Stimulated activated CD4-positive, alpha-beta T cell treated with anti-CD3 and anti-CD28 coated beads, Interleukin-15, amount 100 ng/mL, for 1 hour (primary cell): Measurements from ENCODE around the gene CDKN2D.
A peak's percentile ranks its signal among the peaks of the same experiment; 100 is the strongest.

ENCODE experiments used
- DNase-seq, 2 donors: peaks; one replicate each; pipeline ENCODE4 v3.0.0-alpha.2; 2020; ENCODE audit warnings: low read depth in 1 of 2, low spot score in 1 of 2

CDKN2D gene

DNA sequence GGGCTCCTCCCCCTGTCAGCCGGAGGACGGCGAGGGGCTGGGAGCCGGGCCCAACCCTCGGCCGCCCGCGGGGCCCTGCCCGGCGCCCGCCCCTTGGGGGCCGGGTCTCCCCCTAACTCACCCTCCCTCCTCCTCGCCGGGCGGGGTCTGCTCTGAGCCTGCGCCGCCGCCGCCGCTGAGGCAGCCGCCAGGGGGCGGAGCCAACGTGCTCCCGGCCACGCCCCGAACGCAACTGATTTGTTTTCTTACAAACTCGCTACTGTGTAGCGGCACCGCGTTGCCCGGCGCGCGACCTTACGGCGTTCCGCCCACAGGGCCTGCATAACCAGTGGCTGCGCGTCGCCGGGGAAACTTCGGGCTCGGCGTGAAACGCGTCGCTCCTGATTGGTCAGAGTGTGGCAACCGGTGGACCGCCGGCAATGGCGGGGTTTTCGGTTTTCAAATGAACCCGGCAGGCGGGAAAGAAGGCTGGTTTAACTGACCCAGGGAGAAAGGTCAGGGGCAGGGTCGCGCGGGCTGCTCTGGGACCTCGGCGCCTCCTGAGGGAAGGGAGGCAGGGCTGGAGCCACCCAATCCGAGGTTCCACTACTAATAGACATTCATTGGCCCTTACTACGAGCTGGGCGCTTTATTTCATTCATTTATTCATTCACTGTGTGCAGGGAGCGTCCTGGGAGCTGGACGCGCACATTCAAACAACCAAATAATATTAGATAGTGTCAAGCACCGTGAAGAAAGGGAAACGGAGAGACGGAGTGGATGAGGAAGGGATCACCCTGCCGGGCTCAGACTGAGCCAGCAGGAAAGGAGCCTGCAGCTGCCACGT is at the start of gene CDKN2D:
Gene CDKN2D, minus strand, starts transcription at position 154 of the 826 bp plus-strand sequence. CDS start 326 bp downstream, outside the sequence.
- DNase-seq: peak; percentile 99 to 100

DNA sequence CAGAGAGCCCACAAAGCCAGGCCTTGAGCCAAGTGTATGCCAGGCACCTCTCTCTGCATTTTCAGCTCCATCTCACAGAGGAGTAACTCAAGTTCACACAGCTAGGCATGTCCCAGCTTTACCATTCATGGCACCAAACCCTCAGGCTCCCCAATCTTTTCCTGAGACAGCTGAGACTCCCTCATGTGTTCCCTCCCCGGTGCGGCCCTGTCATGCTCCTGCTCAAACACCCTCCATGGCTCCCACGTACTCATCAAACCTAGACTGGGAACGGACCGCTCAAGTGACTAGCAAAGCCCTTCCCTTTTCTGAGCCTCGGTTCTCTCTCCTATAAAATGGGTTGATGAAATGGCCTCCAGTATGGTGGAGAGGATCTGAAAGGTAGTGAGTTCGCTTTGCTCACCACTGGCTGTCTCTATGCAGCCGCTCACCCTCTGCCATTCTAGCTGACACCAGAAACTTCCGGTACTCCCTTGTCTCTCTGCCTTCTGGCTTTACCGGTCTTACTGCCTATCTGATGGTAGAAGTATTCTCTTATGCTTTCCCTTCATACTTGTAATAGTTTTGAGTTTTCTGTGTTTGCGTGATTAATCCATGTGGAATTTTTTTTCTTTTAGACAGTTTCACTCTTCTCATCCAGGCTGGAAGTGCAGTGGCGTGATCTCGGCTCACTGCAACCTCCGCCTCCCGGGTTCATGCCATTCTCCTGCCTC is 48.8 kb upstream of the CDKN2D start:
- DNase-seq: no peak

DNA sequence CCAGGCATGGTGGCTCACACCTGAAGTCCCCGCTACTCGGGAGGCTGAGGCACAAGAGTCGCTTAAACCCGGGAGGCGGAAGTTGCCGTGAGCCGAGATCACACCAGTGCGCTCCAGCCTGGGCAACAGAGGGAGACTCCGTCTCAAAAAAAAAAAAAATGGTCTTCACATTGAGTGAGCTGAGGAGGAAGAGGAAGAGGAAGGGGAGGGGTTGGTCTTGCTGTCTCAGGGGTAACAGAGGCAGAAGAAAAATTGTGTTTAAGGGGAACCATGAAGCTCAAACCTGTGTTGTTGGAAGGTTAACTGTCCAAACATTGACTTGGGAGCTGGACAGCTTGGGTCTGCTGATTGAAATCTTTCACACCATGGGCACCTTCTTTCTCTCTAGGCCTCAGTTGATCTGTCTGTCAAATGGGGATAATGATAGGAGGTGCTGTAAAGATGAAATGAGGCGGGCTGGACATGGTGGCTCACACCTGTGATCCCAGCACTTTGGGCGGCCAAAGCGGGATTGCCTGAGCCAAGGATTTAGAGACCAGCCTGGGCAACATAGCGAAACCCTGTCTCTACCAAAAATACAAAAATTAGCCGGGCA is 46.7 kb upstream of the CDKN2D start:
- no peak for DNase-seq

DNA sequence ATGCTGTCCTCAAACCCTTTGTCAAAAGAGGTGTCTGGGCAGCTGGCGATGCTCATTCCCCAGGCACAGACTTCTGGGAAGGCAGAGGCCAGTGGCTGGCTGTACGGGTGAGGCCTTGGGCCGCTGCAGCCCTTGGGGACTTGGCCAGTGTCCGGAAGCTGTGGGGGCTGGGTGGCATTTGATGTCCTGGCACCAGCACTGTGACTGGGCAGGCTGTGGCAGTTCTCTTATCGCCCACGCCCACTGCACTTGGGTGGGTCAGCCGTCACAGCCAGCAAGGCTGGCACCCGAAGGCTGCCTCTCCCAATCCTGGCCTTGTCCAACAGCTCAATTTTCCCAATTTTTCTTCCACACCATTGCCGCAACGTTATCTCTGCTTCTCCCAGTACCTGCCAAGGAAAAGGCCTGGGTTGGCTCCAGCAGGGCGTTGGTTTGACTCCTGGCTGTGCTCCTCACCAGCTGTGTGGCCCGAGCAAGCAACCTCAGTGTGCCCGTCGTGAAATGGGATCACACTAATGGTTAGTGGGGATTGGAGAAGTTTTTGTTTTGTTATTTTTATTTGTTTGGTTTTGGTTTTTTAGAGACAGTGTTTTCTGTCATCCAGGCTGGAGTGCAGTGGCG is 43.8 kb upstream of the CDKN2D start:
- no peak for DNase-seq

DNA sequence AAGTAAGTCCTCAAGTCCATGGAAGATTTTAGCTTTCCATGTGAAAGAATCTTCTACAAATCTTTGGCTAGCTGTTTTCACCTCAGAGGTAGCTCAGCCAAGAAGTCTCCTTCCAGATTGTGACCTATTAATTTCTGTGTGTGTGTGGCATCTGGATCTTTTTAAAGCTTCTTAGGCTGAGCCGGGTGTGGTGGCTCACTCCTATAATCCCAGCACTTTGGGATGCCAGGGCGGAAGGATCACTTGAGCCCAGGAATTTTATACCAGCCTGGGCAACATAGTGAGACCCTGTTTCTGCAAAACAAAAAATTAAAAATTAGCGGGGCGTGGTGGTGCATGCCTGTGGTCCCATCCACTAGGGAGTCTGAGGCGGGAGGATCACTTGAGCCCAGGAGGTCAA is 43.1 kb upstream of the CDKN2D start:
- DNase-seq: no peak

DNA sequence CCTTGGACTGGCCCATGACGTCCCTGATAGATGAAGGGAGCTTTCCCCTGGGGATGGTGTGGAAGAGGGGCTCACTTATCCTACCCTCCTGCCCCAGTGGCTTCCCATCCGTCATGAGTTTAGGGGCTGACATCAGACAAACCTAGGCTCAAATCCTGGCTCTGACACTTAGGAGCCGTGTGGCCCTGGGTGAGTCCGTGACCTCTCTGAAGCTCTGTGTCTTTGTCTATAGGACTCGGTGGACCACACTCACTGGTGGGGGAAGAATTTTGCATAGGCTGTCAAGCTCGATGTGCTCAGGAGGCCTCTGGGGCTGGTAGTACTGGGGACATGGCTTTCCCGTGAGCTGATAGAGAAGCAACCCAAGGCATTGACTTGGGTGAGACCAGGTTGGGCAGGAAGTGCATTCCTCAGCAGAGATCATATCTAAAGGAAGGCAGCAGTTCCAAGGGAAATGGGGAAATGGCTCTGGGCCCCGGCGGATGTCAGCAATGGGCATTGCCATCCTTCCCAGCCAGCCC is 35.7 kb upstream of the CDKN2D start:
- no peak for DNase-seq

DNA sequence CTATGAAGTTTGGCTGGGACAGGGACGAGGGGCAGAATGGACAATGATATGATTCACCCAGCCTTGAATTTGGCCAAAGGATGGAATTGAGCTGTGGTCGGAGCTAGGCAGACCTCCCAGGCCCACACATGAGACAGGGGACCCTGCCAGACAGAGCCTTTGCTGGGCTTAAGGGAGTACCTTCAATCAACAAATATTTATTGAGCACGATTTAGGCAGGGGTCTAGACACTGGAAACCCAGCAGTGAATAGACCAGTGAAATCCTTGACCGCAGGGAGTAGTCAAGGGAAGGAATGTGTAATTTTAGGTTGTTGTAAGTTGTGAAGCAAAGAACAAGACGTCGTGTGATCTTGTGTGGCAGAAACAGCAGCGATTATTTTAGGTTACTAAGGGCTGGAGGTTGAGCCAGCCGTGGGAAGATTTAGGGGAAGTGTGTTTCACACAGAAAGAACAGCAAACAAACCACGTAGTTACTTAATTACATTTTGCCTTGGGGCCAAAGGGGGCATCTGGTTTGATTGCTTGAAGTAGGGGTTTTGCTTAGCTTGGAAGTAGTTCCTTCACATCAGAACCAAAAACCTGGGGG is 35.2 kb upstream of the CDKN2D start:
- DNase-seq: no peak

DNA sequence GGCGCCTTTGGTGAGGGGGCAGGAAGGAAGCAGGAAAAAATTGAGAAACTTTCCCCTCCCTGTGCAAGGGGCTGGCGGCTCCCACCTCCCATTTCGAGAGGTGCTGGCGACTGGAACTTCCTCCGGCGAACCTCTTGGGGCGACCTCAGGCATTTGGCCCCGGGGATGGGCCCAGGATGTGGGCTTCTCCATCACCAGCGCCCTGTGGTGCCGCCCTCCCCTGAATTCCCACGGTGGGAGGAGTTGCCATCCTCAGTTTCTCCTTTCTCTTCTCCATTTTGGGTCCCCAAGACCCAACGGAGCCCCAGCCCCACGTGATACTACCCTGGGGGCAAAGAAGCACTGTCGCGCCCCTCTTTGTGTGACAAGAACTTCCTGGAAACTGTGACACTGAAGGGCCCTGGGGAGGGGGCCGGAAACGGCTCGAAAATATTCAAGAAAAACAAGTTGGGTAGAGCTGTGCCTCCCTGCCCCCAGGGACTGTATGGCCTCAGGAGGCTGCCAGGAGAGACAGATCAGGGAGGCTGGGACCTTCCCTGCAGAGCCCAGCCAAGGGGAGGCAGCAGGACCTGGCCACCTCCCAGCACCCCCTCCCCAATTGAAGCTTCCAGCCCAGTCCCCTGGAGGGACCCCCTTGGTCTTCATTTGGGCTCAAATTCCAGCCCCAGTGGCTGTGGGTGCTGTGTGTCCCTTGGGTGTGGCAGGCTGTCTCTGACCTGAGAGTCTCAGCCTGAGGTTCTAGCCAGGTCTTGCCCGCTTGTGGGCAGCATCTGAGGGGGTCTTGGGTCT is 34.5 kb upstream of the CDKN2D start:
- DNase-seq: peak; percentile 47 to 73

DNA sequence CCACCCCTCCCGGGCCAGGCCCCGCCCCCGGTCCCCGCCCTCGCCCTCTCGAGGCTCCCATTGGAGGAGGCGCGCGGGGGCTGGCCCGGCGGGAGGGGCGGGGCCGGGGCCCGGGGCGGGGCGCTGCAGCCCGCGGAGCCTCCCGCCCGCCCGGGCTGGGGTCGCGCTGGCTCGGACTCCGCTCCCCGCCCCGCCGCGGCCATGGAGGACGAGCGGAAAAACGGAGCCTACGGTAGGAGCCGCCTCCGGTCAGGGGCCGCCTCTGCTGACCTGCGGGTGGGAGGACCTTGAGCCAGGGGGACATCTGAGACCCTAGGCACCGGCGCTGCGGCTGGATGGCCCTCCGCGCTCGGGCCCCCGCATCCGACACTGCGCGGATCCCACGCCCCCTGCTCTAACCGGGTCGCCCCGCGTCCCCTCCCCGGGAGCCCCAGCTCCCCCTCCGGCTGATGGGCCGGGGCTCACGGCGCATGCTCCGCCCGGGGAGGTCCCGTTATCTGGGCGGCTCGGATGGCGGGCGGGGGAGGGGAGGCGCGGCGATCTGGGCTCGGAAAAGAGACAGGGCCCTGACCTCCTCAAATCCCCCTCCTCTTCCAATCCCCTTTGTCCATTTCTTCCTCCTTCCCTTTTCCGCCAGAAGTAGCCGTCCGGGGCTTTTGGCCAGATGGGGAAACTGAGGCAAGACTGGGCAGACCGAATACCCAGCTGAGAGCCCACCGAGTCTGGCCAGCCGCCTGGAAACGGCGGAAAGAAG is 33.7 kb upstream of the CDKN2D start:
- peak; percentile 83 to 93 for DNase-seq

DNA sequence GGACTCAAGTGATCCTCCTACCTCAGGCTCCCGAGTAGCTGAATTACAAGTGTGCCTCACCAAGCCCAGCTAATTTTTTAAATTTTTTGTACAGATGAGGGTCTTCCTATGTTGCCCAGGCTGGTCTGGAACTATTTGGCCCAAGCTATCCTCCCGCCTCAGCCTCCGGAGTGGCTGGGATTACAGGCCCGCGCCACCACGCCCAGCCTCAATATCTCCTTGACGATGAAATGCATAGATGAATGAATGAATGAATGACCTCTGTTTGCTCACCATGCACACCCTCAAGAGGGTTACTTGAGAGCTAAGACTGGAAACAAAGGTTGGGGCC is 33.2 kb upstream of the CDKN2D start:
- no peak for DNase-seq

DNA sequence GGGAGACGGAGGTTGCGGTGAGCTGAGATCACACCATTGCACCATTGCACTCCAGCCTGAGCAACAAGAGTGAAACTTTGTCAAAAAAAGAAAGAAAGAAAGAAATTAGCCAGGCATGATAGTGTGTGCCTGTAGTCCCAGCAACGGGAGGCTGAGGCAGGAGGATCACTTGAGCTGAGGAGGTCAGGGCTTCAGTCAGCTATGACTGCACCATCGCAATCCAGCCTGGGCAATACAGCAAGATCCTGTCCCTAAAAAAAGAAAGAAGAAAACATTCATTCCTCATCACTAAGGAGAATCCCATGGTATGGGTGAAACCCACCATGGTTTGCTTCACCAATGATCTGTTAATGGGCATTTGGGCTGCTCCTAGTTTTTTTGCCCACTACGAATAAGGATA is 31.4 kb upstream of the CDKN2D start:
- DNase-seq: no peak

DNA sequence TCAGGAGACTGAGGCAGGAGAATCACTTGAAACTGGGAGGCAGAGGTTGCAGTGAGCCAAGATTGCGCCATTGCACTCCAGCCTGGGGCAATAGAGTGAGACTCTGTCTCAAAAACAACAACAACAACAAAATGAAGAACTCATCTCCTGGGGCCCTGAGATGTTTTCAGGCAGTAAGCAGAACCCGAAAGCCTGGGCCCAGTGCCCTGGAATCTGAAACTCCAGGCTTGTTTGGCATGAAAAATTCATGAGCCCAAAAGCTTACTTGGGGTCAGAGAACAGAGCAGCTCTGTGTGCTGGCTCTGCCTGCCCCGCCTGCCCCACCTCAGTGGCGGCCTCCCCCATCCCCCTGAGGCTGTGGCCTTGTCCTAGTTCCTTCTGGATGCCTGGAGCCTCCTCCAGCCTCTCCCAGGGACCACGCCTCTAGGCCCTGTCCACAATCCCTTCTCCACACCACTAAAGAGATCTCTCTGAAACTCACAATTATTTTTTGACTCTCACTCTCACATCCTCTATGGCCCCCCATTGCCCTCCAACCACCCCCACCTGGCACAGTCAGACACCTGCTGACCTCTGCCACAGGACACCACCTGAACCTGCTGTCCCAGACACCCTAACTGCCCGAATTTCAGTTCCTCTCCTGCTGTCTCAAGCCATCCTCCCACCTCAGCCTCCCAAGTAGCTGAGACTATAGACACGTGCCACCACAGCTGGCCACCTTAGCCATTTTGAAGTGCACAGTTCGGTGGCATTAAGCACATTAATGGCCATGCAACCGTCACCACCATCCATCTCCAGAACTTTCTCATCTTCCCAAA is 25.2 kb upstream of the CDKN2D start:
- DNase-seq: no peak

DNA sequence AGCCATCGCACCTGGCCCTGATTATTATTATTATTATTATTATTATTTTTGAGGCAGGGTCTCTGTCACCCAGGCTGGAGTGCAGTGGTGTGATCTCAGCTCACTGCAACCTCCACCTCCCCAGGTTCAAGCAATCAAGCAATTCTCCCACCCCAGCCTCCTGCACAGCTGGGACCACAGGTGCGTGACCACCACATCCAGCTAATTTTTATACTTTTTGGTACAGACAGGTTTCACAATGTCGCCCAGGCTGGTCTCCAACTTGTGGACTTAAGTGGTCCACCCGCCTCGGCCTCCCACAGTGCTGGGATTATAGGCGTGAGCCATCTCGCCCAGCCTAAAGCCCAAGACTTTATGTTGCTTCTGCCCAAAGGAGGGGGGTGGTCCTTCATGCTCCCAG is 24.4 kb upstream of the CDKN2D start:
- no peak for DNase-seq

DNA sequence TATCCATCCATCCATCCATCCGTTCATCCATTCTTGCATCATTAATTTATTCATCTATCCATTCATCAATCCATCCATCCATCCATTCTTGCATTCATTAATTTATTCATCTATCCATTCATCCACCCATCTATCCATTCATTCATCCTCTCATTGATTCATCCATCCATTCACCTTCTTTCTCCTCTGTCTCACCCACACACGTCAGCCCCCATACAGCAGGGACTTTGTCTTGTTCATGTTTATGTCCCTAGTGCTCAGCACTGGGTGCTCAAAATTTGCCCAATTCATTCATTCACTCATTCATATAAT is 19.0 kb upstream of the CDKN2D start:
- no peak for DNase-seq

DNA sequence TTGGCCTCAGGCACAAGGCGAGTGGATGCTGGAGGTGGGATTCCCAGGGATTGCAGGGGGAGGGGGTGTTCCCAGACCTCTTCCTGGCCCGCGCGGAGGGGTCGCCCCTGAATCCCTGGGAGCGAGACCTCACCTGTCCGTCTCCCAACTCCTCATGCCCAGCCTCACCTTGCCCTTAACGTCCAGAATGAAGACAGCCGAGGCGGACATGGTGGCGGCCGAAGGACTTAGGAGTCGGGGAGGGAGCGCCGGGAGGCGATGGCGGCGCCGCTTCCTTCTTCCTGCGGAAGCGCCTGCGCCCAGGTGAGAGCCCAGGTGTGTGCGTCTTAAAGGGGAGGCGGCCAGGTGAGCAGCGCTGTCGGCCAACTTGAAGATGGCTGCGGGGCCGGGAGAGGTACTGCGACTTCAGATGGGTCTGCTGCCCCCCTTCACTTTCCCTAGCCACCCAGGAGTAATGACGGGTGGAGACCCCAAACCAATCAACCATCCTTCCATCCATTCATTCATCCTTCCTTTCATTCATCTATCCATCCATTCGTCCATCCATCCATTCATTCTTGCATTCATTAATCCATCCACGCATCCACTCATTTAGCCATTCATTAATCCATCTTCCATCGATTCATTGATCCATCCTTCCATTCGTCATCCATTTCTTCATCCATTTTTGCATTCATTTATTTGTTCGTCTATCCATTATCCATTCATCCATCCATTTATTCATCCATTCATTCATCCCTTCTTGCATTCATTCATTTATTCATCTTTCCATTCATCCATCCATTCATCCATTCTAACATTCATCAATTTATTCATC is 18.5 kb upstream of the CDKN2D start, which contains the start of gene AP1M2:
Gene AP1M2, minus strand, starts transcription at position 291 of the 817 bp plus-strand sequence. Its CDS starts 81 bp downstream, at position 210.
- no peak for DNase-seq

DNA sequence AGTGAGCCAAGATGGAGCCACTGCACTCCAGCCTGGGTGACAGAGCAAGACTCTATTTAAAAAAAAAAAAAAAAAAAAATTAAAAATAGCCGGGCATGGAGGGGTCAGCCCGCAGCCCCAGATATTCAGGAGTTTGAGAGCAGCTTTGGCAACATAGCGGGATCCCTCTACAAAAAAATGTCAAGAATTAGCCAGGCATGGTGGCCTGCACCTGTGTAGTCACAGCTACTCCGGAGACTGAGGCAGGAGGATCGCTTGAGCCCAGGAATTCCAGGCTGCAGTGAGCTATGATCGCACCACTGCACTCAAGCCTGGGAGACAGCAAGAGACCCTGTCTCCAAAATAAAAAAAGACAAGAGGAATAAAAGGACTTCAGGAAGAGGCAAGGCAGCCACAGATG is 17.6 kb upstream of the CDKN2D start:
- DNase-seq: no peak

DNA sequence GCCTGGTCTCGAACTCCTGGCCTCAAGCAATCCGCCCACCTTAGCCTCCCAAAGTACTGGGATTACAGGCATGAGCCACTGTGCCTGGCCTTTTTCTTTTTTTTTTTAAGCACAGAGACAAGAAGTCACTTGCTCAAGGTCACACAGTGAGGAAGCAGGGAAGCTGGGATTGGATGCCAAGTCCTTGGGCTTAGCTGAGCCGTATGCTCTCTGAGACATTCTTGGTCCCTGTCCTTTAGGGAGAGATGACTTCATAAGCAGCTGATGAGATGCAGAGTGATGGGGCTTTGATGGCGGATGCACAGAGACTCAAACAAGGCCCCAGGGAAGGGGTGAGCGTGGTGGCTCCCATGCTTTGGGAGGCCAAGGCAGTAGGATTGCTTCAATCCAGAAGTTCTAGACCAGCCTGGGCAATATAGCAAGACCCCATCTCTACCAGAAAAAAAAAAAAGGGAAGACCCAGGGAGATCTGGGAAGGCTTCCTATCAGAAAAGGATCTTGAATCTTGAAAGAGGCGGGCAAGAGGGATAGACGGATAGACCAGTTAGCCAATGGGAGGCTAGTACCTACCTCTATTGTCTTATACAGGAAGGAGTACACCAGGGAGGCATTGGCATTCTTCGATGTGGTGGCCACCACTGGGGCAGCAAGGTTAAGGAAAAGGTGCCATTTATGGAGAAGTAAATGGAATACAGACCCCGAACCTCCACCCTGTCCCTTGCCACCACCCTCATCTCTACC is 14.4 kb upstream of the CDKN2D start:
- no peak for DNase-seq
